H1 (cell line): Measurements from ENCODE around the gene GALR1. TPM values are rescaled to one million over a fixed set of nuclear protein-coding genes. Genes with fewer than 3 reads are reported as not detected.

Source experiments
- CTCF ChIA-PET: fragments of 300-600 bp; sonication (Branson Sonifier 250); formaldehyde crosslinking; loops from one replicate; lab custom pipeline; 2021; ENCODE audit not compliant: partially characterized antibody; lab: Charles Lee
- POLR2A ChIA-PET: fragments of 300-600 bp; sonication (Branson Sonifier 250); formaldehyde crosslinking; loops from one replicate; lab custom pipeline; 2021; ENCODE audit warnings: inconsistent platforms; ENCODE audit not compliant: partially characterized antibody; lab: Charles Lee
- DNase-seq, 2 experiments: peaks; one replicate each; pipeline versions ENCODE4 v3.0.0 to v3.0.0-alpha.2; 2010 to 2022; ENCODE audit warnings: low spot score in 2 of 2, low read depth in 1 of 2, mixed read lengths in 1 of 2
- FAIRE-seq: peaks from 2 replicates; lab custom pipeline; 2011; peaks lifted over from hg19 to GRCh38; lab: Jason Lieb, UNC
- H2AFZ ChIP-seq: 2 replicates; pipeline ENCODE4 v1.8.1; 2012; ENCODE audit warnings: low read length, inconsistent platforms
- H2AK5ac ChIP-seq: 2 replicates; pipeline ENCODE4 v1.6.1; 2013; ENCODE audit warnings: low read depth, low read length
- H2BK120ac ChIP-seq: replicated peaks from 2 replicates; pipeline ENCODE3; 2013; ENCODE audit warnings: low read depth, low read length, inconsistent platforms
- H2BK12ac ChIP-seq: 2 replicates; pipeline ENCODE4 v1.6.1; 2013; ENCODE audit warnings: low read depth, low read length
- H2BK15ac ChIP-seq: 2 replicates; pipeline ENCODE4 v1.6.1; 2013; ENCODE audit warnings: low read length
- H2BK20ac ChIP-seq: 2 replicates; pipeline ENCODE4 v1.6.1; 2013; ENCODE audit warnings: low read length
- H2BK5ac ChIP-seq: 2 replicates; pipeline ENCODE4 v1.6.1; 2013; ENCODE audit warnings: low read depth, low read length
- H3K14ac ChIP-seq: 2 replicates; pipeline ENCODE4 v1.6.1; 2013; ENCODE audit warnings: inconsistent platforms; ENCODE audit not compliant: insufficient read length
- H3K18ac ChIP-seq: 2 replicates; pipeline ENCODE4 v1.6.1; 2013; ENCODE audit warnings: low read length; ENCODE audit errors: extremely low read depth
- H3K23ac ChIP-seq: 2 replicates; pipeline ENCODE4 v1.6.1; 2013; ENCODE audit warnings: inconsistent platforms; ENCODE audit not compliant: insufficient read length
- H3K23me2 ChIP-seq: 2 replicates; pipeline ENCODE4 v1.6.1; 2013; ENCODE audit warnings: low read depth, low read length
- H3K27ac ChIP-seq: 2 replicates; pipeline ENCODE4 v1.6.1; 2011; ENCODE audit warnings: low read depth, low read length, inconsistent platforms
- H3K27me3 ChIP-seq, 4 experiments: replicated peaks in 1 of 4; 1 replicate in 1 of 4; 2 replicates in 3 of 4; pipeline versions ENCODE4 v1.6.1 to v1.8.1; 2011 to 2013; ENCODE audit warnings: low read length in 3 of 4, mild to moderate bottlenecking in 3 of 4, inconsistent platforms in 2 of 4, mixed read lengths in 2 of 4, moderate library complexity in 1 of 4; ENCODE audit not compliant: control insufficient read depth in 3 of 4, insufficient read depth in 3 of 4; ENCODE audit errors: extremely low read depth in 1 of 4
- H3K36me3 ChIP-seq, 4 experiments: 2 replicates each; pipeline versions ENCODE4 v1.6.1 to v1.8.1; 2011 to 2013; ENCODE audit warnings: mild to moderate bottlenecking in 4 of 4, low read length in 3 of 4, moderate library complexity in 2 of 4, control low read depth in 1 of 4, inconsistent platforms in 1 of 4; ENCODE audit not compliant: insufficient read depth in 4 of 4, control insufficient read depth in 2 of 4
- H3K4ac ChIP-seq: replicated peaks from 2 replicates; pipeline ENCODE3; 2013; ENCODE audit warnings: low read length, low read depth, mixed read lengths, inconsistent platforms; ENCODE audit not compliant: insufficient read length
- H3K4me1 ChIP-seq, 4 experiments: replicated peaks in 1 of 4; 1 replicate in 1 of 4; 2 replicates in 3 of 4; pipeline versions ENCODE4 v1.6.1 to v1.8.1; 2011 to 2013; ENCODE audit warnings: low read length in 3 of 4, inconsistent platforms in 2 of 4, mixed read lengths in 1 of 4; ENCODE audit not compliant: insufficient read depth in 4 of 4, control insufficient read depth in 3 of 4
- H3K4me2 ChIP-seq, 2 experiments: 2 replicates each; pipeline versions ENCODE4 v1.6.1 to v1.8.1; 2011 to 2013; ENCODE audit warnings: low read depth in 2 of 2, low read length in 2 of 2, control low read depth in 1 of 2, inconsistent platforms in 1 of 2, mild to moderate bottlenecking in 1 of 2; ENCODE audit not compliant: insufficient read depth in 1 of 2
- H3K4me3 ChIP-seq, 4 experiments: fragments of 200-600, 300-600 bp in 1 of 4; sonication (generic), shearing (Covaris generic), sonication (Bioruptor Twin) in 1 of 4; 2 replicates each; pipeline versions ENCODE4 v1.5.1 to v1.8.1; 2011 to 2016; ENCODE audit warnings: low read length in 4 of 4, low read depth in 3 of 4, control low read depth in 2 of 4, inconsistent platforms in 2 of 4, mild to moderate bottlenecking in 2 of 4, mixed read lengths in 1 of 4, moderate library complexity in 1 of 4; ENCODE audit not compliant: insufficient read depth in 2 of 4; ENCODE audit errors: extremely low read depth in 1 of 4
- H3K56ac ChIP-seq: replicated peaks from 2 replicates; pipeline ENCODE3; 2013; ENCODE audit warnings: low read depth, mild to moderate bottlenecking, mixed read lengths, low read length, inconsistent platforms; ENCODE audit not compliant: insufficient read length
- H3K79me1 ChIP-seq: 2 replicates; pipeline ENCODE4 v1.6.1; 2013; ENCODE audit warnings: low read depth, low read length, control low read depth
- H3K79me2 ChIP-seq, 2 experiments: 2 replicates each; pipeline versions ENCODE4 v1.6.1 to v1.8.1; 2012 to 2013; ENCODE audit warnings: low read length in 2 of 2, mild to moderate bottlenecking in 2 of 2, inconsistent platforms in 1 of 2; ENCODE audit not compliant: insufficient read depth in 2 of 2, control insufficient read depth in 1 of 2
- H3K9ac ChIP-seq, 4 experiments: replicated peaks in 1 of 4; 1 replicate in 1 of 4; 2 replicates in 3 of 4; pipeline versions ENCODE4 v1.6.1 to v1.8.1; 2011 to 2013; ENCODE audit warnings: low read depth in 3 of 4, low read length in 3 of 4, control low read depth in 2 of 4, mild to moderate bottlenecking in 2 of 4, moderate library complexity in 2 of 4, inconsistent platforms in 1 of 4; ENCODE audit errors: extremely low read depth in 1 of 4
- H3K9me3 ChIP-seq, 2 experiments: 2 replicates each; pipeline versions ENCODE4 v1.6.1 to v1.8.1; 2012 to 2013; ENCODE audit warnings: mild to moderate bottlenecking in 2 of 2, moderate library complexity in 2 of 2, control low read depth in 1 of 2, inconsistent platforms in 1 of 2, low read depth in 1 of 2, low read length in 1 of 2, mixed read lengths in 1 of 2; ENCODE audit not compliant: insufficient read depth in 2 of 2
- H4K20me1 ChIP-seq, 2 experiments: replicated peaks in 1 of 2; 2 replicates each; pipeline versions ENCODE3 to v1.8.1; 2011 to 2013; ENCODE audit warnings: inconsistent platforms in 2 of 2, low read length in 2 of 2, mild to moderate bottlenecking in 1 of 2; ENCODE audit not compliant: insufficient read depth in 2 of 2, control insufficient read depth in 1 of 2
- H4K5ac ChIP-seq: 2 replicates; pipeline ENCODE4 v1.6.1; 2013; ENCODE audit warnings: low read length, low read depth, mixed read lengths, inconsistent platforms; ENCODE audit not compliant: insufficient read length
- H4K8ac ChIP-seq: 2 replicates; pipeline ENCODE4 v1.8.0; 2013; ENCODE audit warnings: mild to moderate bottlenecking, moderate library complexity, low read length, inconsistent platforms; ENCODE audit not compliant: insufficient read depth; ENCODE audit errors: extremely low read depth
- H4K91ac ChIP-seq: replicated peaks from 2 replicates; pipeline ENCODE3; 2013; ENCODE audit warnings: low read length, mixed read lengths, inconsistent platforms; ENCODE audit not compliant: insufficient read length
- ATF2 ChIP-seq: IDR thresholded peaks from 2 replicates; pipeline ENCODE4 v1.6.1; 2012; ENCODE audit warnings: low read length, inconsistent platforms
- BCL11A ChIP-seq, 2 experiments: IDR thresholded peaks; one replicate each; pipeline ENCODE4 v1.6.1; 2011; ENCODE audit warnings: low read depth in 2 of 2, low read length in 2 of 2, mild to moderate bottlenecking in 2 of 2
- CTCF ChIP-seq, 3 experiments: IDR thresholded peaks; 1 replicate in 2 of 3; 2 replicates in 1 of 3; pipeline versions ENCODE4 v1.5.1 to v1.6.1; 2011; ENCODE audit warnings: low read length in 3 of 3, mild to moderate bottlenecking in 3 of 3, inconsistent platforms in 2 of 3, low read depth in 1 of 3, moderate library complexity in 1 of 3; ENCODE audit not compliant: insufficient read depth in 1 of 3; ENCODE audit errors: control extremely low read depth in 1 of 3
- RAD21 ChIP-seq, 2 experiments: IDR thresholded peaks in 1 of 2; conservative IDR thresholded peaks in 1 of 2; 2 replicates each; pipeline ENCODE4 v1.6.1; 2011; ENCODE audit warnings: low read depth in 2 of 2, low read length in 2 of 2, improper control_type of control experiment in 1 of 2, inconsistent platforms in 1 of 2, mild to moderate bottlenecking in 1 of 2, moderate library complexity in 1 of 2
- RXRA ChIP-seq: IDR thresholded peaks from 2 replicates; pipeline ENCODE4 v1.6.1; 2011; ENCODE audit warnings: low read depth, mild to moderate bottlenecking, low read length, moderate library complexity; ENCODE audit not compliant: insufficient read depth
- SIRT6 ChIP-seq: IDR thresholded peaks from one replicate; pipeline ENCODE4 v1.7.1; 2012; ENCODE audit warnings: low read length, inconsistent platforms
- WGBS, 2 experiments: shearing (Covaris generic) in 1 of 2; methylation state at CpG; one replicate each; pipeline versions ENCODE4 v1.1.6 to v1.1.7; 2013 to 2015; ENCODE audit warnings: low lambda C conversion rate in 2 of 2, mixed read lengths in 2 of 2, inconsistent platforms in 1 of 2, low coverage in 1 of 2, missing lambda C conversion rate in 1 of 2; ENCODE audit not compliant: insufficient replicate concordance in 2 of 2, insufficient coverage in 1 of 2, insufficient read length in 1 of 2; ENCODE audit errors: extremely low coverage in 1 of 2, missing lambda C conversion rate in 1 of 2; 5-methylcytosine and 5-hydroxymethylcytosine counted together
- polyA plus RNA-seq, 7 experiments: library from polyadenylated mRNA; depleted of rRNA in 3 of 7; stranded (reverse) in 5 of 7; unstranded in 2 of 7; fragments of >200 nt in 5 of 7; fragments of 200-250 nt in 2 of 7; gene quantifications; 1 replicate in 5 of 7; 2 replicates in 1 of 7; 4 replicates in 1 of 7; pipeline versions ENCODE4 v1.2.1 to v1.2.3, GENCODE V29; 2011 to 2013; ENCODE audit warnings: missing spikeins in 2 of 7, mixed read lengths in 2 of 7
- total RNA-seq: library from RNA; stranded (reverse); fragmentation: NEBNext Ultra II Directional; extraction: Animal tissue kit (Norgen Biotek cat#: 25700); gene quantifications from 2 replicates; pipeline ENCODE4 v1.2.1, GENCODE V29; 2021

Gene GALR1
- total and polyA plus RNA-seq, 2 of the 8 experiments (the other 6 are each of a cell fraction or from before 2014, with no cell fraction given) = 0.09 to 1.6 TPM

DNA sequence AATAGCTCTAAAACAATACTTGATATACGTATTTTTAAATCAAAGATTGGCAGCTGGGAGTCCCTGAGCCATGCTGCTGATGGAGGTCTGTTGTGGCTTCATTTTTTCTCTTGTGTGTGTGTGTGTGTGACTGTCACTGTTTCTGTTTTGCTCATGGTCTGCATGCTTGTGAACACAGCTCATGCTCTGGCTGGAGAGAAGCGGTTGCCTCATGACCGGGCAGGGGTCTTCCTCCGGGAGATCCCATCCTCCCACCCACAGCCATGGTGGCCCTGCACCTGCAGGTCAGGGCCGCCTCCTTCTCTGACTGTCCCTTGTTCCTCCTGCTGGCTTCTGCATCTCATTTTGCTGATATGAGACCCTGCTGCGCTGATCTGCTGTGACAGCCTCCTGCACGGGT is 47.3 kb upstream of the GALR1 start:
- Histone ChIP-seq H4K20me1 (no peaks in the 10 kb centered on the region), H2AK5ac (no peak overlapping the region), H3K4me3 (no peak overlapping the region), H3K23me2 (no peaks in the 10 kb centered on the region), H3K14ac (no peak overlapping the region), H2BK20ac (no peak overlapping the region), H3K9me3 (no peaks in the 10 kb centered on the region), H3K36me3 (no peaks in the 10 kb centered on the region), H2BK12ac (no peak overlapping the region), H2BK5ac (no peak overlapping the region), H2BK15ac (no peak overlapping the region), H4K91ac (no peak overlapping the region), H4K8ac (no peak overlapping the region)
- FAIRE-seq = no peak
- ChIA-PET POLR2A (no interaction called here), CTCF (interaction anchor here (1.1 to 2.7 kb wide), 5 partner anchors 9 to 115 kb away, joined by 3 to 8 read pairs (median 3); no protein-coding TSS in a partner anchor)
- TF ChIP-seq SIRT6 = no peak
- TF ChIP-seq RAD21 (IDR thresholded peaks at IDR 0.05 in 1 of 2, conservative IDR thresholded peaks at IDR 0.05 in 1 of 2; ENCODE audit: low read depth in 2 of 2, low read length in 2 of 2) = no peak
- TF ChIP-seq ATF2 = no peak
- TF ChIP-seq BCL11A (IDR thresholded peaks at IDR 0.05; ENCODE audit: low read depth in 2 of 2, low read length in 2 of 2) = no peak
- TF ChIP-seq RXRA = no peak
- TF ChIP-seq CTCF (IDR thresholded peaks at IDR 0.05; ENCODE audit: control extremely low read depth in 1 of 3, insufficient read depth in 1 of 3, low read depth in 1 of 3, low read length in 3 of 3) = no peak
- TF ChIP-seq, all 59 proteins: peak for 0
- no peak for DNase-seq
- no peak overlapping the region for H3K27ac ChIP-seq
- no peak overlapping the region for H3K18ac ChIP-seq
- no peaks in the 10 kb centered on the region for H3K27me3 ChIP-seq
- H3K4me2 ChIP-seq = no peak overlapping the region
- no peak overlapping the region for H3K56ac ChIP-seq
- 97% methylated on average over 7 of the region's 7 CpGs; no CpG with 5 or more reads in 1 of the 2 experiments for WGBS, 2 experiments
- H2BK120ac ChIP-seq = no peak overlapping the region
- H4K5ac ChIP-seq = no peak overlapping the region
- no peaks in the 10 kb centered on the region for H3K79me1 ChIP-seq
- H3K79me2 ChIP-seq = no peaks in the 10 kb centered on the region
- no peak overlapping the region for H3K9ac ChIP-seq
- H3K4me1 ChIP-seq = no peaks in the 10 kb centered on the region
- no peak overlapping the region for H3K23ac ChIP-seq
- no peak overlapping the region for H2AFZ ChIP-seq
- no peak overlapping the region for H3K4ac ChIP-seq
